CD4-positive, alpha-beta T cell treated with Interleukin-15 for 1 hour (primary cell): Measurements from ENCODE around the gene COPS8.

Source experiments
- DNase-seq: peaks from one replicate; pipeline ENCODE4 v3.0.0-alpha.2; 2020

The COPS8 gene

GRCh38 chr2:237132799-237133198, 47.1 kb downstream of the COPS8 start:
- no peak for DNase-seq

- no peak for DNase-seq
Observed at GRCh38 chr2:237134321-237135230, 48.9 kb downstream of the COPS8 start.

GRCh38 chr2:237136824-237137223, 51.1 kb downstream of the COPS8 start:
- DNase-seq = no peak

DNA sequence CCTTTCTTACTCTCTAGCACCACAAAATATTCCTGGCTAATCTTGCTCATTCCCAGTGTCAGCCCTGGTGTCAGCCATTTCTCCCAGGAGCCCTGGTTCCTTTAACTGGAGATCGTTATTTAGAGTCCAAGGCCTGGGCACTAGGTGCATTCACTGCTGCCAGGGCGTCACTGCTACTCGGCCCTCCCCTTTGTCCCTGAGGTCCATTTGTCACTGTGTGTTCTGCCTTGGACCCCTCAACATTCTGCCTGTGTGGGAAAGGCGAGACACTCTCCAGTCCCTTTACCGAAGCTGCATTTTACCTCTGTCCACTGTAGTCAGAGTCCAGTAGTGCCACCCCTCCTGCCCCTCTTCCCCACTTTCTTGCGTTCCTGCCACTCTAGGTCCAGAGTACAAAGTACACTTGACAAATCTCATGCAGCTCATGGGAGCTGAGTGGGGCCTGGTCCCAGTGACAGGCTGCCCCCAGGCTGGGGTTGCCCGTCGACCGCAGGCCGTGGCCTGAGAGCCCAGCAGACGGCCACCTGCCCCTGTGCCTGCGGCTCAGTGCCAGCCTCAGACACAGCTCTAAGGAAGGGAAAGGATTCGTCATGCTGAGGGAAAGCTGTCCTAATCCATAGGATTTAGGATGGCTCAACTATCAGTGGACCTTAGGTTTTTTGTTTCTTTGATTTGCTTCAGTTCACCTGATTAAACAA, 52.1 kb downstream of the COPS8 start:
- DNase-seq = no peak

DNA sequence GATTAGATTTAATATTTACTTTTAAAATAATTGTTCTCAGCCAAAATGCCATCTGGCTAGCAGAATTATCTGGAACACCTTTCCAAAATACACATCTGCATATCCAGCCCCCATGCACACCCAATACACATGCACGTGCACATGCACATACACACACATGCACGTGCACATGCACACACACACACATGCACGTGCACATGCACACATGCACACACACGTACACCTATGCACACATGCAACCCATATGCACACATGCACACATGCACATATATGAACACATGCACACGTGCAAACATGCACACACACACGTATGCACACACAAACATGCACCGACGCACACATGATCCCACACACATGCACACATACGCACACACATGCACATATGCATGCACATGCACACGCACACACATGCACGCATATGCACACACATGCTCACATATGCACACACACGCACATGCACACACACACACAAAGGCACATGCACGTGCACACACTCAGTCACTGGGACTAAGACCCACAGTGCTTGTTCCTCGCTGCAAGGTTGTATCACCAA, 53.5 kb downstream of the COPS8 start:
- DNase-seq = no peak

DNA sequence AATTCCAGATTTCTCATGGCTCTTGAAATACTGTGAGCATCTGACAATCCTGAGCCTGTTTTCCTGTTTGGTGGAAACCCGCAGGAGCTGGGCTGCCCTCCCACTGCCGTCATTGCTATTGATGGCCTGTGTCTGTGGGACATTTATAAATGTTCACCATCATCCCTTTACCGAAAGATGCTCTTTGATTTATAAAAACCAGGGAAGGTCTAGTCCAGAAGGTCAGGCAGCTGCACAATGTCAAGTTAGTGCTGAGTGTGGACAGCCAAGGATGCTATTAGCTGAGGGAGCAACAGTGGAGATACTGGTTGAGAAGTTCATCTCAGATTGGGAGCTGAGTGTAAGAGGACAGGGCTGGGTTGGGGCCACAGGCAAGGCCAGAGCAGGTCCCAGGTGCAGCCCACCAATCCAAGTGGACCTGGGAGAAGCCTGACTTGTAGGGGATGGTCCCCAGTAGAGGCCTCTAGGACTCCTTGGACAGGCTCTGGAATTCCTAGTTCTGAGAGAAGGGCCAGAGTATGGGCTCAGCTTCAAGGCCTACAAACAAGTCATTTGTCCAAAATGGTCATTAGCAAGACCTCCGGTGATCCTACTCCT, 55.1 kb downstream of the COPS8 start:
- DNase-seq = no peak

DNA sequence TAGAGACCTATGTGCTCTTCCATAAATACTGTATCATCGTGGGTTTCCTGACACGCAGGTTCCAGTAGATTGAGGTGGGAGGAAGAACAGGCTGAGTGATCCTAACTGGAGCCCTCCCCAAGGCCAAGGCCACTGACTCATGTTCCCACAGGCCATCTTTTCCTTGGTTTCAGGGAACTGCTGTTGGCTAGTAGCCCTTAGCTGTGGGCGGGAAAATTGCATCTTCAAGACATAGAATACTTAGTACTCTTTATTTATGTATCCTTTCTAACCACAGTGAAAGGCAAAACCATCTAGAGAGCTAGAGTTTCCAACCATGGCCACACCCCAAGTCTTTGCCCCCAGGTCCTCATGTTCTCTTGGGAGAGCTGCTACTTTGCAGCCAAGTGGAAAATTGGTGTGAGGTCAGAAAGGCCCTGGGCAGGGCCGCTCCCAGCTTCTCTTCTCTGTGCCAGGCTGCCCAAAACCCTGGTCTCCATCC, 55.9 kb downstream of the COPS8 start:
- DNase-seq = no peak

GRCh38 chr2:237143118-237143517, 57.4 kb downstream of the COPS8 start:
- DNase-seq = no peak

DNA sequence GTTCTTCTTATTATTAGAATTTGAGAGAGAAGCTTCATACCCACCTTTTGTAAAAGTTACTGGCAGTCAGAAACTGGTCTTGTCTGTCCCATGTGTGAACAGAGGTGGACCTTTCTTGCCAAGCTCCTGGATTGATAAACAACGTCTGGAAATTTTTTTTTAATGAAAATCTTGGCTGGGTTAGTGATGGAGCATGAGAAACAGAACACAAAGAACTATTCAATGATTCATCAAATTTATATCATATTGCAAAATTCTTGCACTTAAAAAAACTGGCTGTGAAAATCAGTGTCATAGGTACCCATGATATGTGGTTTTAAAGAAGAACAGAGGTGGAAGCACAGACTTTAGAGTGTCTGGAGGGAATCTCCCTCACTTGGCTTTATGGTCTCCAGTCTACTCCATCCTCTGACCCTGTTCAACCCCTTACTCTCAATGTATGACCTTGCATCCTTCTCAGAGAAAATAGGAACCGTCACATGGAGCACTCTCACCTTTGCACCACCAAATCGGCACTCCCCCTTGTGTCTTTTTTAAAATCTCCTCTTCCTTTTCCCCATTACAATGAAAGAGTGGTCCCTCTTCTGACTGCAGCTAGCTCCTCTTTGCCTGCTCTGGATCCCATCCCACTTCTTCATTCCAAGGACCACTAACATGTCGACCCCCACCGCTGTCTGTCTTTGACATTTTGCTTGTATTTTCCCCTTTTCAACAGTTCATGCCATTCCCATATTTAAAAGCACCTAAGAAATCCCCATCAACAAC, 58.2 kb downstream of the COPS8 start:
- no peak for DNase-seq

DNA sequence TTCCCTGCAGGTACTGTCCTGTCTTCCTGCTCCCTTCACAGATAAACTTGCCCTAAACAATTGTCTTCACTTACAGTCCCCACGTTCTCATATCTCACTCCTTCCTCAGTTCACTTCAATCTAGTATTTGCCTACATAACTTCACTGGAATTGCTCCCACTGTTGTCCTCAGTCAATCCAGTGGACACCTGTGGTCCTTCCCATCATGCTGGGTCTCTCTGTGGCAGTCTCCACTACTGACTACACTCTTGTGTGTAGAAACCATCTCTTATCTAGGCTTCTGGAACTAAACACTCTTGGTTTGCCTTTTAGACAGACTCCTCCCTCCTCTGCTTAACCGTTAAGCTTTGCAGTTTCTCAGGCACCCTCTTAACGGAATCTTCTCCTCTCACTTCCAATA, 58.8 kb downstream of the COPS8 start:
- DNase-seq = no peak

DNA sequence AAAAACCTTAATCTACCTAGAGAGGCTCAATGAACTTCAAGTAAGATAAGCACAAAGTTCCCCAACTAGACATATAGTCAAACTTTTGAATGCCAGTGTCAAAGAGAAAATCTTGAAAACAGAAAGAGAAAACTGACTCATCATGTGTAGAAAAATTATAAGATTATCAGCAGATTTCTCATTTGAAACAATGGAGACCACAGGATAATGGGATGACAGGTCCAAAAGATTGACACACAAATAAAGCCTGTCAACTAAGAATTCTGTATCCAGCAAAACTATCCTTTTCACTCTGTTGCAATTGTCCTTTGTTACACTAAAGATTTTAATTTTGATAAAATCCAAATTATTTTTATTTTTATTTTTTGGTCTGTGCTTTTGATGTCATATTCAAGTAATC, 61.6 kb downstream of the COPS8 start:
- no peak for DNase-seq

- DNase-seq = no peak
Observed at GRCh38 chr2:237148624-237149023, 62.9 kb downstream of the COPS8 start.

DNA sequence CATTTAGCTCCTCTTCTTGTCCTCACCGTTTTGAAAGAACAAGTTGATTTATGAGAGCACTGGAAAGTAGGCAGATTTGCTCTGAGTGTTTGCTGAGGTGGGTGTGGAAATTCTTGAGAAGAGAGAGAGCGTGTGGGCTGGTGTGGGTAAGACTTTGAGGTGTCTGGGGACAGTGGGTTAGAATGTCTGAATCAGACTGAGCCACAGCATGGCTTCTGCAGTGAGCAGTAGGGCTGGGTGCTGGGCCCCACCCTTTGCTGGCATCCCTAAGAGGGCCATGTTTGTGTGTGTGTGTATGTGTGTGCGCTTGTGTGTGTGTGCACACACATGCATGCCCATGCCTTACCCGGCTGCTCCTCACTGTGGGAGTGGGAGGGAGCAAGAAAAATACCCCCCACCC, 63.7 kb downstream of the COPS8 start:
- DNase-seq = no peak
